Mucosa of stomach (tissue), 1 donor: ENCODE data around the gene SRMS.

Experiments used
- H3K27me3 ChIP-seq: one replicate; pipeline ENCODE4 v1.7.0; 2013; ENCODE audit warnings: mild to moderate bottlenecking, low read length; ENCODE audit not compliant: control insufficient read depth, insufficient read depth
- H3K36me3 ChIP-seq: one replicate; pipeline ENCODE4 v1.7.0; 2013; ENCODE audit warnings: low read length; ENCODE audit not compliant: control insufficient read depth, insufficient read depth
- H3K4me1 ChIP-seq: one replicate; pipeline ENCODE4 v1.7.0; 2013; ENCODE audit warnings: mild to moderate bottlenecking, low read length; ENCODE audit not compliant: control insufficient read depth, insufficient read depth
- H3K4me3 ChIP-seq: one replicate; pipeline ENCODE4 v1.7.0; 2013; ENCODE audit warnings: low read length
- H3K9ac ChIP-seq: one replicate; pipeline ENCODE4 v1.7.0; 2013; ENCODE audit warnings: mild to moderate bottlenecking, low read length, moderate library complexity
- H3K9me3 ChIP-seq: one replicate; pipeline ENCODE4 v1.7.0; 2013; ENCODE audit warnings: mild to moderate bottlenecking, low read length, moderate library complexity; ENCODE audit not compliant: control insufficient read depth
- donor health status: Pancreatic carcinoma.

The SRMS gene

DNA sequence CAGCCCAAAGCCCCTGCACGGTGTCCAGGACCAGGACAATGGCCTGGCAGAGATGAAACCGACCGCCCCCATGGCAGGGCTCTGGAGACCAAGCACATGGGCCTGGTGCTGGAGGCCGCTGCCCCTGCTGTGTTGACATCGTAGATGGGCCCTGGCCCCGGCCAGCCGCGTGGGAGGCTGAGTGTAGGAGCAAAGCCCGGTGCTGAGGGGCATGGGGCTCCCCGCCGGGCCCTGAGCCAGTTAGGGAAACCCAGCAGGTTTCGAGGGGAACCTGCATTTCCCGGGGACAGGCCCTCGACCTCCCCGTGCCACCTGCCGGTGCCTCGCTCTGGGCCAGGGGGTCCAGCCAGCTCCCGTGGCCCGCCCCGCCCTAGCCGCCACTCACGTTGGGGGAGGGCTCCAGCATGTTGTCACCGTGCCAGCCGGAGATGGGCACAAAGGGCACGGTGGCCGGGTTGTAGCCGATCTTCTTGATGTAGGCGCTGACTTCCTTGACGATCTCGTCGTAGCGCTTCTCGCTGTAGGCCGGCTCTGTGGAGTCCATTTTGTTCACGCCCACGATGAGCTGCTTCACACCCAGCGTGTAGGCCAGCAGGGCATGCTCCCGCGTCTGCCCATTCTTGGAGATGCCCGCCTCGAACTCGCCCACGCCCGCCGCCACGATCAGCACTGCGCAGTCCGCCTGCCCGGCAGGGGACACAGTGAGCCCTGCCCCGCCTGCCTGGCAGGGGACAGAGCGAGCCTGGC is 53.0 kb downstream of the SRMS start:
- H3K36me3 ChIP-seq = no peaks in the 10 kb centered on the region
- no peak overlapping the region for H3K4me3 ChIP-seq
- H3K27me3 ChIP-seq = peaks cover 27% of the 10 kb centered on the region
- no peak overlapping the region for H3K9ac ChIP-seq
- H3K9me3 ChIP-seq = no peaks in the 10 kb centered on the region
- H3K4me1 ChIP-seq = peaks cover 9% of the 10 kb centered on the region

DNA sequence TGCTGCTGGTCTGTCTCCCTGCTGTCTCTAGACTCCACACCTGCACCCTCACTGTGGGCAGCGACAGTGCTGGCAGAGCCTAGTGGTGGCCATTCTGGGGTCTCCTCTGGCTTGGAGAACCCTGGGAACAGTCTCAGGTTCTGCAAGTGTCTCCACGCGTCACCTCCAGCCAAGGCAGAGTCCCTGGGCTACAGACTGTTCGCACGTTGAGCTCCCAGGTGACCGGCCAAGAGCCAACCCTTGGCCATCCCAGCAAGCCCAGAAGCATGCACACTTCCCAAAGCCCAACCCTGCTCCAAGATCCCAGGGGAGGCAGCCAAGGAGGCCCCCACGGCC is 53.5 kb downstream of the SRMS start:
- Histone ChIP-seq H3K4me3 (no peak overlapping the region), H3K9ac (no peak overlapping the region), H3K4me1 (peaks cover 9% of the 10 kb centered on the region), H3K9me3 (no peaks in the 10 kb centered on the region), H3K36me3 (no peaks in the 10 kb centered on the region), H3K27me3 (peaks cover 24% of the 10 kb centered on the region)

GRCh38 chr20:63493563-63494020 is 54.0 kb downstream of the SRMS start:
- Histone ChIP-seq H3K9ac (no peak overlapping the region), H3K4me3 (no peak overlapping the region), H3K27me3 (peaks cover 24% of the 10 kb centered on the region), H3K36me3 (no peaks in the 10 kb centered on the region), H3K4me1 (peaks cover 9% of the 10 kb centered on the region), H3K9me3 (no peaks in the 10 kb centered on the region)

GRCh38 chr20:63492982-63493381 is 54.6 kb downstream of the SRMS start:
- Histone ChIP-seq H3K9ac (no peak overlapping the region), H3K27me3 (peaks cover 20% of the 10 kb centered on the region), H3K4me1 (peaks cover 4% of the 10 kb centered on the region), H3K4me3 (no peak overlapping the region), H3K36me3 (no peaks in the 10 kb centered on the region), H3K9me3 (no peaks in the 10 kb centered on the region)

DNA sequence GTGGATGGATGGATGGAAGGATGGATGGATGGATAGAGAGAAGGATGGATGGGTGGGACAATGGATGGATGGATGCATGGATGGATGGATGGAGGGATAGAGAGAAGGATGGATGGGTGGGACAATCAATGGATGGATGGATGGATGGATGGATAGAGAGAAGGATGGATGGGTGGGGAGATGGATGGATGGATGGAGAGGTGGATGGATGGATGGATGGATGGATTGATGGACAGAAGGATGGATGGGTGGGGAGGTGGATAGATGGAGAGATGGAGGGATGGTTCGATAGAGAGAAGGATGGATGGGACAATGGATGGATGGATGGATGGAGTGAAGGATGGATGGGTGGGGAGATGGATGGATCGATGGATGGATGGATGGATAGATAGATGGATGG is 55.0 kb downstream of the SRMS start:
- Histone ChIP-seq H3K36me3 (no peaks in the 10 kb centered on the region), H3K9me3 (no peaks in the 10 kb centered on the region), H3K4me1 (no peaks in the 10 kb centered on the region), H3K27me3 (peaks cover 20% of the 10 kb centered on the region), H3K4me3 (no peak overlapping the region), H3K9ac (no peak overlapping the region)

- Histone ChIP-seq H3K36me3 (no peaks in the 10 kb centered on the region), H3K27me3 (peaks cover 16% of the 10 kb centered on the region)
These were observed 55.8 kb downstream of the SRMS start for GRCh38 chr20:63491635-63492230.

DNA sequence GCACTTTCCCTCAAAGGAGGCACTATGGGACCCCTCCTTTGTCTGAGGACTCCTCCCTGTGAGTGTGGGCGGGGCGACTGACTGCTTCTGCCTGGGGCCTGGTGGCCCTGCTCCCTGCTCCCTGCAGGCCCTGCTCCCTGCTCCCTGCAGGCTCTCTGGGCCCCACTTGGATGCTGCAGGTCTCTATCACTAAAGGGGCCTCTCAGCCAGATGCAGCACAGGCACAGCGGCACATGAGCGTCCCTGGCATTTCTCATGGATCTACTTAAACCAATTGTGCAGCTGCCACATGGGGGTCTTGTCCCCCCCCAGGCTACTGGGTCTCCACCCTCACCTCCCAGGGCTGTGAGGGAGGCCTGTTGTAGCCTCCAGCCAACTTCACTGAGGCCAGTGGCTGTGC is 56.5 kb downstream of the SRMS start:
- Histone ChIP-seq H3K9me3 (no peaks in the 10 kb centered on the region), H3K4me1 (no peaks in the 10 kb centered on the region), H3K9ac (no peak overlapping the region), H3K27me3 (peaks cover 13% of the 10 kb centered on the region), H3K36me3 (no peaks in the 10 kb centered on the region), H3K4me3 (no peak overlapping the region)

More at GRCh38 chr20:63491635-63492230, 55.8 kb downstream of the SRMS start:
- H3K9me3 ChIP-seq = no peaks in the 10 kb centered on the region
- no peaks in the 10 kb centered on the region for H3K4me1 ChIP-seq
- H3K4me3 ChIP-seq = no peak overlapping the region
- no peak overlapping the region for H3K9ac ChIP-seq
